ENCODE results near the gene PTMA. TPM values are rescaled to one million over a fixed set of nuclear protein-coding genes. Genes with fewer than 3 reads are reported as not detected.
"Not testable (repeated sequence)": the region's sequence is repeated elsewhere in the genome, so short reads cannot be mapped to it uniquely, and the experiment has no call there.

PTMA gene
- total RNA-seq, result 1,000 to 10,000 TPM; 1,439 to 1,845 TPM

DNA sequence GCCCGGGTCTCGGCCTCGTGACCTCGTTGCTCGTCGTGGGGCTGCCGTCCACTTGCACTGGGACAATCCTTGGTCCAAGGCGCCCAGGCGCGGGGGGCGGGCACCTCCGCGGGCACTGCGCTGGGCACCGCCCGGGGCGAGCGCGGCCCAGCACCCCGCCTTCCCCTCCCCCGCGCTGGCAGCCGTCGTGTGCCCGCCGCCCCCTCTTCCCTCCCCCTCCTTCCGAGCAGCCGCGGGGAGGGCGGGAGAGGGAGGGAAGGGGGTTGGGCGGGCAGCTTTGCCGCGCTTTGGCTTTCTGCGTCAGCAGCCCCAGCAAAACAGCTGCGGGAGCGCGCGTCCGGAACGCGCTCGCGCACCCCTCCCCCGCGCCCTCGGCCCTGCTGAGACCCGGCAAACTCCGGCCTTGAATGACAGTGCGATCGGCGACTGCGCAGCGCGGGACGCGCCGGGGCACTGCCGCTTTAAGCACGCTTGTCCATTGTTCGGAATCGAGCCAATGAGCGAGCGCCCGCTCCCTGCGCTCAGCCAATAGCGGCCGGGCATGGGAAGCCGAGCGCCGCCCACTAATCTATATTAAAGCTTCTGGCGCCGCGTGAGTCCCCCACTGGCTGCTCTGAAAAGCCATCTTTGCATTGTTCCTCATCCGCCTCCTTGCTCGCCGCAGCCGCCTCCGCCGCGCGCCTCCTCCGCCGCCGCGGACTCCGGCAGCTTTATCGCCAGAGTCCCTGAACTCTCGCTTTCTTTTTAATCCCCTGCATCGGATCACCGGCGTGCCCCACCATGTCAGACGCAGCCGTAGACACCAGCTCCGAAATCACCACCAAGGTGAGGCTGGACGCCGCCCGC is at the start of gene PTMA:
Gene PTMA, plus strand, starts transcription at position 599 of the 846 bp plus-strand sequence. Its CDS starts 182 bp downstream, at position 781.
- ATAC-seq (replicated peaks), result peak; percentile 78
- peak within 1 kb of the TSS; percentile 100 for H3K27ac Mint-ChIP-seq
- no peaks in the 10 kb centered on the region for H3K27me3 Mint-ChIP-seq
- peaks cover 17% of the 10 kb centered on the region for H3K4me1 Mint-ChIP-seq
- no peaks in the 10 kb centered on the region for H3K9me3 Mint-ChIP-seq
- H3K36me3 Mint-ChIP-seq (ENCODE audit: low read depth), result peaks cover 51% of the 10 kb centered on the region
- H3K4me3 Mint-ChIP-seq, result peak within 1 kb of the TSS; percentile 90

GRCh38 chr2:231660073-231660472 is 48.3 kb upstream of the PTMA start:
- not testable (repeated sequence) for ATAC-seq (replicated peaks); H3K9me3 Mint-ChIP-seq; H3K4me3 Mint-ChIP-seq; H3K27me3 Mint-ChIP-seq; H3K4me1 Mint-ChIP-seq; H3K27ac Mint-ChIP-seq; H3K36me3 Mint-ChIP-seq (ENCODE audit: low read depth)

DNA sequence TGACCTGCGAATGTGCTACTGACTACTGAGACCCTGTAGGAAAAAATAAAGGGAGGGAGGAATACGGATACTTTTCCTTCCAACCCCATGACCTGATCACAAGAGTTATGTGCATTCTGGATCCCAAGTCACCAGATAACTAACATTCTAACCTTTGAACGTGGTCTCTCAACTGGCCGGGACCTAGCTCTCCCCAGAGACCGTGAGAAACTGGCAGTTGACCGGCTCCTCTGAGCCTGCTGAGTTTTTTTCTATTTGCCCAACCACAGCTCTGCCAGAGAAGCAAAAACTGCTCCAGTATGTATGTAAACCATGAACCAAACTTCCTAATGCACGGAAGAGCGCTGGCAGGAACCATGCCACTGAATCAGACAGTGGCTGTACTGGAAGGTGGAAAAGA is 47.5 kb upstream of the PTMA start:
- Mint-ChIP-seq H3K36me3 (ENCODE audit: low read depth) (no peaks in the 10 kb centered on the region), H3K4me1 (no peaks in the 10 kb centered on the region), H3K4me3 (peak overlapping the region; percentile 67), H3K9me3 (no peaks in the 10 kb centered on the region), H3K27me3 (no peaks in the 10 kb centered on the region), H3K27ac (peak overlapping the region; percentile 85)
- no peak for ATAC-seq (replicated peaks)

DNA sequence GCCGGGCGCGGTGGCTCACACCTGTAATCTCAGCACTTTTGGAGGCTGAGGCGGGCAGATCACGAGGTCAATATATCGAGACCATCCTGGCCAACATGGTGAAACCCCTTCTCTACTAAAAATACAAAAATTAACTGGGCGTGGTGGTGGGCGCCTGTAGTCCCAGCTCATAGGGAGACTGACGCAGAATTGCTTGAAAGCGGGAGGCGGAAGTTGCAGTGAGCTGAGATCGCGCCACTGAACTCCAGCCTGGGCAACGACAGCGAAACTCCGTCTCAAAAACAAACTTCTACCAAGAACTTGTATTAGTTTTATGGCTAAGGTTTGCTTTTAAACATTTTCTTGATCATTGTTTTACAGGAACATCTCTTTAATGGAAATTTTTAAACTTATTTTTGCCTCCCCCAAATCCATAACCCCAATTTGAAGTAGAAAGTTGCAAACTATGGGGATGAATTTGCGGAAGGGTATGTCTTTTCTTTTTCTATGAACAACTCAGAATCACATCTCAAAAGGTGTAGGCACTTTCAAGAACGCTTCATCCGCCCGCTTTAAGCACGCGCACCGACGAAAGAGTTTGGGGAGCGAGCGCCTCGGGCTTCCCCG is 46.8 kb upstream of the PTMA start:
- Mint-ChIP-seq H3K27ac (peak overlapping the region; percentile 85), H3K4me3 (peak overlapping the region; percentile 67), H3K36me3 (ENCODE audit: low read depth) (no peaks in the 10 kb centered on the region), H3K9me3 (no peaks in the 10 kb centered on the region), H3K4me1 (no peaks in the 10 kb centered on the region), H3K27me3 (no peaks in the 10 kb centered on the region)
- ATAC-seq (replicated peaks), result no peak

DNA sequence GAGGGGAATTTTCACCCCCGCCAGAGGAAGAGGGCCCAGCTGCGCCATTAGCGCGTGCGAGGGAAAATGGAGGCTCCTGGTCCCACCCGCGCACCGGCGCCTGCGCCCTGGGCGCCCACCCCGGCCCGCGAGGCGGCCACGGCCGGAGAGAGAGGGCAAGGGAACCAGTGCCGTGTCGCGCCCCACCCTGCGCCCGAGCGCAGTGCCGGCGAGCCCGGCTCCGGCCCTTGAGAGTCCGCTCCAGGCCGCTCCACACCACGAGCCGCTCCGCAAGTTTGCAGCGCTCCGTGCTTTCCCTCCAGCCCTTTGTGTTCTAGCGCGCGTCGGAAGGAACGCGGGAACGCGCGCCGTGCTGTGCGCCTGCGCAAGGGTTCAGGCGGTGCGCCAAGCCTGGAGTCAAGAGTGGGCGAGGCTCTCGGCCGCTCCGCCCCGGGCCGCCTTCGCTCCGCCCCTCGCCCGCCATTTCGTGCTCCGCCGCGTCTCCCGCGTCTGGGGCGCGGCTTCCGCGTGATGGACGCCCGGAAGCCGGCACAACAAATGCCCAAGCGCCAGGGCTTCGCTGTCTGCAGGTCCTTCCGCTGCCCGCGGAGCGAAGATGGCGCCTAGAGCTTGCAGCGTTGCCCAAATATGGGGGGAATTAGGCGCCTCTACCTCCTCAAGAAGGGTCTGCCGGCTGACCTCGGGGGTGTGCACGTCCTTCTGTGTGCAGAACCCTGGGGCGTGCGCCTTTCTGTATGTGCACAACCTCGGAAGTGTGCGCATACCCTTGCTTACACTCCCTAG is 46.1 kb upstream of the PTMA start:
- no peaks in the 10 kb centered on the region for H3K4me1 Mint-ChIP-seq
- H3K27ac Mint-ChIP-seq, result peak overlapping the region; percentile 85
- H3K36me3 Mint-ChIP-seq (ENCODE audit: low read depth), result no peaks in the 10 kb centered on the region
- ATAC-seq (replicated peaks), result peak; percentile 95
- H3K27me3 Mint-ChIP-seq, result no peaks in the 10 kb centered on the region
- peak overlapping the region; percentile 67 for H3K4me3 Mint-ChIP-seq
- no peaks in the 10 kb centered on the region for H3K9me3 Mint-ChIP-seq

- peak overlapping the region; percentile 85 for H3K27ac Mint-ChIP-seq
- no peaks in the 10 kb centered on the region for H3K9me3 Mint-ChIP-seq
- H3K4me1 Mint-ChIP-seq, result no peaks in the 10 kb centered on the region
These were observed 45.4 kb upstream of the PTMA start for GRCh38 chr2:231662811-231663457.

DNA sequence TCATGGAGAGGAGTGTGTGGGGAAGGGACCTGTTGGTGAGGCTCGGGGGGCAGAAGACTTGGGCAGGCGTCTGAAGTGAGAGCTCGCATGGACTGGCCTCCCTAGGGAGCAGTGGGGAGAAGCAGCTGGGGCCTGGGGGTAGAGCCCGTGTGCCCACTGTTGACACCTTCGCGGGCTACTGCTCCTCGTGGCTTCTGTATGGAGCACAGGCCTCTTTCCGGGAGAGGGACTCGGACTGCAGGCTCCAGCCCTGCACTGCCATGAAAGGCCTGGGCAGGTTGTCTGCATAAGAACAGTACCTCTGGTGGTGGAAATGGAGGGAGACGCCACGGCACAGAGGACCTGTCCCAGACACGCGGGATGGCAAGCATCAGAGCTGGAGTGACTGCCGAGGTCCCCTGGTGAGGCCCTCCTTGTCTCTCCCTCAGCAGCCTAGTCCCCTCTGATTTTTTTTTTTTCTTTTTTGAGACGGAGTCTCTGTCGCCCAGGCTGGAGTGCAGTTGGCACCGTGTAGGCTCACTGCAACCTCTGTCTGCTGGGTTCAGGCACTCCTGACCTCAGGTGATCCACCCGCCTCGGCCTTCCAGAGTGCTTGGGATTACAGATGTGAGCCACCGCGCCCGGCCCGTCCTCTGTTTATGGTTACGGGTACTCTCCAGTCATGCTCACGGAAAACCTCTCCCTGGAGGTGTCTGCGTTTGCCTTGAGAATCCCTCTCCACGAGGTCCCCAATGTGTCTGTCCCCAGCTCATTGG is 44.7 kb upstream of the PTMA start:
- Mint-ChIP-seq H3K36me3 (ENCODE audit: low read depth) (no peaks in the 10 kb centered on the region), H3K4me3 (peak overlapping the region; percentile 67), H3K4me1 (no peaks in the 10 kb centered on the region), H3K27me3 (no peaks in the 10 kb centered on the region), H3K9me3 (no peaks in the 10 kb centered on the region), H3K27ac (peak overlapping the region; percentile 85)
- no peak for ATAC-seq (replicated peaks)

More at GRCh38 chr2:231662811-231663457, 45.4 kb upstream of the PTMA start:
- peak overlapping the region; percentile 67 for H3K4me3 Mint-ChIP-seq
- no peaks in the 10 kb centered on the region for H3K27me3 Mint-ChIP-seq
- no peaks in the 10 kb centered on the region for H3K36me3 Mint-ChIP-seq (ENCODE audit: low read depth)
- ATAC-seq (replicated peaks), result no peak

GRCh38 chr2:231664727-231665126 is 43.6 kb upstream of the PTMA start:
- no peak overlapping the region for H3K27ac Mint-ChIP-seq
- no peaks in the 10 kb centered on the region for H3K9me3 Mint-ChIP-seq
- ATAC-seq (replicated peaks), result no peak
- no peaks in the 10 kb centered on the region for H3K27me3 Mint-ChIP-seq
- H3K4me3 Mint-ChIP-seq, result no peak overlapping the region
- H3K36me3 Mint-ChIP-seq (ENCODE audit: low read depth), result no peaks in the 10 kb centered on the region
- no peaks in the 10 kb centered on the region for H3K4me1 Mint-ChIP-seq

GRCh38 chr2:231665245-231666170 is 42.8 kb upstream of the PTMA start:
- Mint-ChIP-seq H3K36me3 (ENCODE audit: low read depth) (no peaks in the 10 kb centered on the region), H3K4me3 (no peak overlapping the region), H3K9me3 (no peaks in the 10 kb centered on the region), H3K4me1 (no peaks in the 10 kb centered on the region), H3K27me3 (no peaks in the 10 kb centered on the region), H3K27ac (no peak overlapping the region)
- no peak for ATAC-seq (replicated peaks)

DNA sequence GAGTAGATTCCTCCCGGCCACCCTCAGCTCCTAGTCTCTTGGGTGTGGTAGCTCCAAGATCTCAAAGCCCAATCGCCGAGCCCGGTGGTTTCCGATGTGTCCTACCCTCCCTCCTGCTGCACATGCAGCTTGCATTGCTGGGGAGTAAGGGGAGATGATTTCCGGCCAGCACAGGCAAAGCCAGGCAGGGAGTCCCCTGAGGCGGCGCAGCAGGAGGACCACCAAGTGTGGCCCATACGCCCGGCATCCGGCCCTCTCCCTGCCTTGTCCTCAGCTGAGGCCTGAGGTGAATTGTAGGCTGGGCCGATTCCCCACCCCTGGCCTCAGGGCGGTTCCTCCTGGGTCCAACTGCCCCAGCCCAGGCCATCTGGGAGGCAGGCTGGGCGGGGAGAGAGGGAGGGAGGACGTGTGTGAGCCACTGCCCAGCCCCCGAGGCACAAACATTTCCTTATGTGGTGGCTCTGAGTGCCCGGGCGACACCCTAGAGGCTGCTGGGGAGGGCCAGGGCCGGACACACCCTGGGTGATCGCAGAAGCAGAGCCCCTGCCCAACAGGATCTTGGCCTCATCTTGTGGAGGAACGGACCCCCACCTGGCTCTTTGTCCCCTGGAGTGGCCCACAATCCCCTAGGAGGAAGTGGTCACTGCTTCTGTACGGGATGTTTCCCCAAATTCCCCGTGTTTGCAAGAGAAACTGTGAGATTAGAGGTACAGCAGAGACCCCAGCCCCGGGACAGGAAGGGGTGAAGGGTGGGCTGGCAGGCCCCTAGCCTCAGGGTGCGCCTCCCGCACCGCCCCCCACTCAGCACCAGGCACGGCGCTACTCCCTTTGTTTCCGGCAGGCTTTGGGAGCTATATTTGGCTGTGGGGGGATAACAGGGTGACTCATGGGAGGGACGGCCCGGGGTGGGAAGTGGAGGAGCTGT is 41.9 kb upstream of the PTMA start:
- no peak for ATAC-seq (replicated peaks)
- no peaks in the 10 kb centered on the region for H3K9me3 Mint-ChIP-seq
- no peaks in the 10 kb centered on the region for H3K4me1 Mint-ChIP-seq
- no peaks in the 10 kb centered on the region for H3K36me3 Mint-ChIP-seq (ENCODE audit: low read depth)
- no peak overlapping the region for H3K27ac Mint-ChIP-seq
- no peaks in the 10 kb centered on the region for H3K27me3 Mint-ChIP-seq
- no peak overlapping the region for H3K4me3 Mint-ChIP-seq

DNA sequence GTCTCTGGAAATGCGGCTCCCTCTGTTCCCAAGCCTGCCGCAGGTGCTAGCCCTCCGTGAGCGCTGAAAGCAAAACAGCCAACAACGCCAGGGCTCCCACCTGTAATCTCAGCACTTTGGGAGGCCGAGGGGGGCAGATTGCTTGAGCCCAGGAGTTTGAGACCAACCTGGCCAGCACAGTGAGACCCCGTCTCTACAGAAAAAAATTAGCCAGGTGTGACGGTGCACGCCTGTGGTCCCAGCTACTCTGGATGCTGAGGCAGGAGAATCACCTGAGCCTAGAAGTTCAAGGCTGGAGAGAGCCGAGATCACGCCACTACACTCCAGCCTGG is 41.3 kb upstream of the PTMA start:
- no peaks in the 10 kb centered on the region for H3K4me1 Mint-ChIP-seq
- H3K27me3 Mint-ChIP-seq, result no peaks in the 10 kb centered on the region
- ATAC-seq (replicated peaks), result no peak
- no peaks in the 10 kb centered on the region for H3K9me3 Mint-ChIP-seq
- H3K27ac Mint-ChIP-seq, result no peak overlapping the region
- no peak overlapping the region for H3K4me3 Mint-ChIP-seq
- H3K36me3 Mint-ChIP-seq (ENCODE audit: low read depth), result no peaks in the 10 kb centered on the region

- H3K9me3 Mint-ChIP-seq, result no peaks in the 10 kb centered on the region
- H3K4me1 Mint-ChIP-seq, result no peaks in the 10 kb centered on the region
- no peaks in the 10 kb centered on the region for H3K27me3 Mint-ChIP-seq
- ATAC-seq (replicated peaks), result no peak
- H3K4me3 Mint-ChIP-seq, result no peak overlapping the region
- no peak overlapping the region for H3K27ac Mint-ChIP-seq
- no peaks in the 10 kb centered on the region for H3K36me3 Mint-ChIP-seq (ENCODE audit: low read depth)
These were observed 40.8 kb upstream of the PTMA start for GRCh38 chr2:231667496-231667895.
